Activated CD4-positive, alpha-beta T cell treated with anti-CD3 and anti-CD28 coated beads, Interleukin-2, amount 50 U/mL, for 24 hours (primary cell): Measurements from ENCODE around the gene CERS2.

Experiments
- DNase-seq, 2 donors: peaks; one replicate each; pipeline ENCODE4 v3.0.0-alpha.2; 2020; ENCODE audit warnings: low read depth in 1 of 2, low spot score in 1 of 2

CERS2 gene

GRCh38 chr1:150974580-150975478 is at the start of gene CERS2:
Gene CERS2, minus strand, starts transcription at chr1:150974835. Its CDS starts 5,745 bp downstream, at chr1:150969090.
- peak in 1 of 2 donors; percentile 42 for DNase-seq

GRCh38 chr1:151013518-151013917 is 38.9 kb upstream of the CERS2 start:
- no peak for DNase-seq

- no peak for DNase-seq
Observed at GRCh38 chr1:151012684-151013471, 38.2 kb upstream of the CERS2 start.

- DNase-seq = no peak
Observed at GRCh38 chr1:151011154-151011850, 36.7 kb upstream of the CERS2 start.

GRCh38 chr1:151010346-151010726 is 35.7 kb upstream of the CERS2 start:
- no peak for DNase-seq

GRCh38 chr1:151009674-151010345 is 35.2 kb upstream of the CERS2 start:
- DNase-seq = no peak

GRCh38 chr1:151009206-151009587 is 34.6 kb upstream of the CERS2 start:
- no peak for DNase-seq

- peak; percentile 86 to 91 for DNase-seq
Observed at GRCh38 chr1:151008244-151009205, 33.9 kb upstream of the CERS2 start, which contains the start of gene PRUNE1. Gene PRUNE1, plus strand, starts transcription at chr1:151008449. Its CDS starts 184 bp downstream, at chr1:151008633.

GRCh38 chr1:151007853-151008243 is 33.2 kb upstream of the CERS2 start:
- DNase-seq = no peak

GRCh38 chr1:151006327-151007052 is 31.9 kb upstream of the CERS2 start, which contains the start of gene MINDY1:
Gene MINDY1, minus strand, starts transcription at chr1:151006902. Its CDS starts 4,285 bp downstream, at chr1:151002617.
- peak in 1 of 2 donors; percentile 21 for DNase-seq

GRCh38 chr1:151005729-151006319 is 31.2 kb upstream of the CERS2 start:
- DNase-seq = no peak

- DNase-seq = no peak
Observed at GRCh38 chr1:151003180-151003579, 28.5 kb upstream of the CERS2 start.

GRCh38 chr1:151002611-151003010 is 28.0 kb upstream of the CERS2 start:
- no peak for DNase-seq

- DNase-seq = no peak
Observed at GRCh38 chr1:151002051-151002450, 27.4 kb upstream of the CERS2 start.

GRCh38 chr1:151001602-151002001 is 27.0 kb upstream of the CERS2 start:
- no peak for DNase-seq

GRCh38 chr1:151000408-151000807 is 25.8 kb upstream of the CERS2 start:
- no peak for DNase-seq

GRCh38 chr1:150999926-151000325 is 25.3 kb upstream of the CERS2 start:
- DNase-seq = no peak

- peak in 1 of 2 donors; percentile 11 for DNase-seq
Observed at GRCh38 chr1:150999051-150999674, 24.5 kb upstream of the CERS2 start.
